HG02610 (cell line): ENCODE measurements around the gene HEBP2.
A peak's percentile ranks its signal among the peaks of the same experiment; 100 is the strongest.
"Not testable (repeated sequence)": the region's sequence is repeated elsewhere in the genome, so short reads cannot be mapped to it uniquely, and the experiment has no call there.

Source experiments
- ATAC-seq: cut with Tn5 transposase; IDR thresholded peaks from one replicate; pipeline ENCODE4 v1.9.1; 2021; ENCODE audit warnings: mild to moderate bottlenecking, moderate library complexity; ENCODE audit not compliant: unreplicated experiment

Gene HEBP2

DNA sequence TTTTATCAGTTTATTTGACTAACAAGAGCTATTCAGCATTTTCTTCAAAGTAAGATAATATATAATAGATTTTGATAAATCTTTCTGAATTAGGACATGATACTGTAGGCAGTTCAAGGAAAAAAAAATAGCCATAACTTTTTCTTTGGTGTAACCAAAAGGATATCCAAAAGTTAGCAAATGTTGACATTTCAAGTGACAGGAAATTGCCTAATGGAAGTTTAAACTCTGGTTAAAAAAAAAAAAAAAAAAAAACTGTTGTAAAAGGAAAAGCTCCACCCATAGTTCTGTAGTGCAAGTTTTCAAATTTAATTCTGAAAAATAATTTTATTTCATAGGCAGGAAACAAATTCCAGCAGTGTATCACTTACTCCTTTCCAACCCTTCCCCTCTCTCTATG, 18.8 kb downstream of the HEBP2 start:
- no peak for ATAC-seq

DNA sequence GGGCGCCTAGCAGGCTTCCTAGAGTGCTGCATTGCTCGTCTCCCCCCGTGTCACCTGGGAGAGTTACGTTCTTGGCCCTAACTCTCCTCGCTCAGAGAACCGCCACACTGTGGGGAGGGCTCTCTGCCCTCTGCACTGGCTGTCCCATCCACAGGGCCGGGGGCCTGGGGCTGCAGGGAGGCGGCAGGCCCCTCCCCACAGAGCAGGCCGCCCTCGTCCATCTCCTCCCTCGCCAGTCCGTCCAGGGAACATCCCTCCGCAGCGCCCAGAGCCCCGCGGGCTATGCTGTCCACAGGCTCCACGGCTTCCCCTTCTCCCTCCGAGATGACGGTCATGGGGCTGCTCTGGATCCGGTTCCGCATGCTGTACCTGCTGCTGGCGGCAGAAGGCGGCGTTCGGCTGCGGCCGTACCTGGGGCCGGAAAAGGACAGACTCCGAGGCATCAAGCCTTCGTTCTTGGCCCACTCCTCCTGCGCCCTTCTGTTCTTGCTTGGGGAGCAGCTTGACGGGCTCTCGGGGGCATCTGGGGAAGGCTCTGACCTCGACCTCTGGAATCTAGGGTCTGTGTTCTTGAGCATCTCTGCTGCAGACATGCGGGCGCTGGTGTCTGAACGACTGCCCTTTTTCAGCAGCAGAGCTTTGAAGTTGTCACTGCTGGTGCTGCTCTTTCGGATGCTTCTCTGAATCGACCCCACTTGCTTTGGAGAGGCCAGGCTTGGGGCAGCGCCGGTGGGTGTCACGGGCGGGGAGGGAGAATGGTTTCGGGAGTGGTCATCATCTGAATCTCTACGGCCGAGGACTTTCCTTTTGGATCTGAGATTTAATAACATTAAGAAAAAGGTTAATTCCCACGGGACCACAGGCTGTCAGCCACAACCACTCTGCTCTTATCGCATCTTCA, 20.2 kb downstream of the HEBP2 start:
- ATAC-seq: no peak

- not testable (repeated sequence) for ATAC-seq
Measured at GRCh38 chr6:138425256-138425655, 21.2 kb downstream of the HEBP2 start.

DNA sequence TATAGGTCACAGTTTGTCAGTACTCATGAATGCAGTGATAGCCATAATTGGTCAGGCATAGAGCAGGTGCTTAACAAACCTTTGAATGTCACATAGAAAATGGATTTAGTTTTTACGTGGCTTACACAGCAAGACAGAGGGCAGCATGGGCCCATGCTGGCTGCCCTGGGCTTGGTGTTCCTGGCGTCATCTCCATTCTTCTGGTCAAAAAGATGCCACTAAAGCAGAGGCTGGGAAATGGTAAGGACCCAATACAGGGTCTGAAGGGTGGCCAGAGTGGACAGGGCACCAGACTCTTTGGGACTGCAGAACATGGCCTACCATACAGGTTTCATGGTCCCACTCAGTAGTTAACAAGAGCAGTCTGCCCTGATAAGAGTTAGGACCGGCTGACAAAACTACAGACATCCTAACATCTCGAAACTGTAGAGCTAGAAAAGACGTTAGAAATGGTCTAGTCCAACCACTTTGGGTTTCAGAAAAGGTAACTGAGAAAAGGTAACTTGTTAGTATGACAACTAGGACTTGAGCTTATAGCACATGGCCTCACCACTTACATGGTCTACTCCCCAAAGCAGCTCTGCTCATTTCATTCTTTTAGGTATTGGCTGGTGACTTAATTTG, 22.6 kb downstream of the HEBP2 start:
- ATAC-seq: no peak

DNA sequence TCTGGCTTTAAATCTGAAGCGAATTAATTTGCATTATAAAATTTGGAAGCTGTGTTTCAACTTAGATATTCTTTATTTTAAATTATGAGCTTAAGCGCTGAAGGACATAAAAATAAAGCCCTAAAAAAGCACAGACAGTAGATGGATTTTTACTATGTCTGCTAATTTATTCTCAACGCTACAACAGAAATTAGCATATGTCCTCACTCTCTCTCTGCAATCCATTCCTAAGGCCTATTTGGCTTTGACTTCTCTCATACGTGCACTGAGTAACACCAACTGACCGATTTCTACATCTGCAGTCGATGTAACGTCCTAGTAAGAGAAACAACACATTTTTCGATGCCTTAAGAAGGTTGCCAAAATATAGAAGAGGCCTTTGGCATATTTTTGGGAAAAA, 23.7 kb downstream of the HEBP2 start:
- ATAC-seq: no peak

- no peak for ATAC-seq
Measured at GRCh38 chr6:138428944-138429598, 25.0 kb downstream of the HEBP2 start.

- no peak for ATAC-seq
Measured at GRCh38 chr6:138429761-138430160, 25.7 kb downstream of the HEBP2 start.

- ATAC-seq: no peak
Measured at GRCh38 chr6:138430361-138431145, 26.5 kb downstream of the HEBP2 start.

- no peak for ATAC-seq
Measured at GRCh38 chr6:138431256-138432062, 27.4 kb downstream of the HEBP2 start.

GRCh38 chr6:138432063-138432356, 28.0 kb downstream of the HEBP2 start:
- ATAC-seq: no peak

DNA sequence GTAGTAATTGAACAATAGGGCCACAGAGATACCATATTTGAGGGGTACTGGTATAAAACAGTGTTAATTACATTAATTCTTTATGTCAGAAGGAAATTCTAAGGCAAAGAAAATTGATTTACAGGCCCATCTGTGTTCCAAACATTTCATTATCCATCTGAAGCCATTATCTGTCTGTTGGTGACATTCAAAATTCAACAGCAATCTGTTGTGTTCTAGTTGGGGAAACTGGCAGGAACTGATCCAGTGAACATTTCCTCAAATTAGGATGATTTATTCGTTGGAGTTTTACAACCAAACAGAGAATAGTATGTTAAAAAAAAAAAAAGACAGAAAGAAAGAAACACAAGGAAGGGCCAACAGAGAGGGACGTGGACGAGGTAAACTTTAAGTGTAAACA, 30.1 kb downstream of the HEBP2 start:
- ATAC-seq: no peak

DNA sequence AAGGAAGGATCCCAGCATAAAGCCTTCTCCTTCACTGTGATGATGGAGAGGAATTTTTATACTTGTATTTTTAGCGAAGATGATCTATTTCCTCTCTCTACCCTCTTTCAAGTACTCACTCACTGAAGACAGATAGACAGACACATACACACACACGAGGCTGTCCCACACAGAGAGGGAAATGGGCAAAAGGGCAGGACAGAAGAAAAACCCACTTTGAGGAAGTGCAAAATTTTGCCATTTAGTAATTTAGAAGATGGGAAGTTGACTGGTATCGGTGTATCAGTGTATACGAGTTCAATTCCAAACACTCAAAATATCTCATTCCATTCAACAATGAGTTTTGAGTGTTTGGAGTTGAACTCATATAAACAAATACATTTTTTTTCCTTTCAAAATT, 30.9 kb downstream of the HEBP2 start:
- ATAC-seq: no peak

DNA sequence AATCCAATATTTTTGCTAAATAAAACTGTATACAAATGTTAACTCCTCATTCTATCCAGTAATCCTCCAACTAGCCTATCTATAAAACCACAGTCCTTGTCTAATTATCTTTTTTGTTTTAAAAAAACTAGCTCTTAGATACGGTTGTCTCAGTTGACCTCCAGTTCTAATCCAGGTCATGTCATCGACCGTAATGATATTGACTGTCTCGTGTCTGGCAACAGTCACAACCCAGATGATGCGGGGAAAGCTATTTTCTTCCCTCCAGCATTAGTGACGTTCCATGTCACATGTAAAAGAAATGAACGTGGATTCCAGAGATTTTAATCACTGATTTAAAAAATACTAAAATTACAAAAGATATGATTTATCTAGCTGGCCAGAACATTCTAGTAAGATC, 35.5 kb downstream of the HEBP2 start:
- ATAC-seq: no peak

DNA sequence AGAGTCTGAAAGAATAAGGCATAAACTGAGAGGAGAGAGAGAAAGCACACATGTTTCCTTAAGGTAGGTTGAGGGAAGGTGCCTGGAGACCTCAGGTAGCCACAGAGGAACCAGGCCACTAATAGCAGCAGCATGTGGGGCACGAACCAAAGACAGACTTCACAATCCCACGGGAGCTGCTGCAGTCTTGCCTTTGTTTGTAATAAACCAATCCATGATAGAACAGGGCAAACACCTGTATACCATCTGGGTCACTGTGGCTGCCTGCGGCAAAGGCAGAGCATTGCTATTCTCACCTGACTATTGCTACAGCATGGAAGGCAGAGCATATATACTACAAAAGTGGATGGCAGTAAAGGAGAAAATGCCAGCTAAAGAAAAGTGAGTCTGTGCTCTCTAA, 36.3 kb downstream of the HEBP2 start:
- no peak for ATAC-seq

- no peak for ATAC-seq
Measured at GRCh38 chr6:138440758-138441357, 36.8 kb downstream of the HEBP2 start.

- no peak for ATAC-seq
Measured at GRCh38 chr6:138441965-138442364, 37.9 kb downstream of the HEBP2 start.

- ATAC-seq: no peak
Measured at GRCh38 chr6:138442663-138443062, 38.6 kb downstream of the HEBP2 start.

GRCh38 chr6:138443979-138444378, 40.0 kb downstream of the HEBP2 start:
- ATAC-seq: no peak

DNA sequence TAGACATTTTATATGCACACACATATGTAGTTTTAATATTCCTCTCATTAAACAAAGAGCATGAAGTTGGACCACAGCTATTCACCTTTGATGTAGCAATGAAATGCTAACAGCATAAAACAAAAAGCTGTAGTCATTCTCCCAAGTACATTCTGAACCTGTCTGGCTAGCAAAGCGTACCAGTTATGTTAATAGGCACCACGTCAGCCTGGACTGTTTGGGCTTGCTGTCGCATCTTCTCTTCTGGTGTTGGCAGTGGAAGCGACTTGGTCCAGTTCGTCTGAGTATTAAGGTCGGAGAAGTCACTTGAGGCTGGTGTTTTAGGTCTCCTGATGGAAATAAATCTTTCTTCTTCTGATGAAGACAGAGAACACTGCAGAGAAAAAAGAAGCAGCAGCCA, 42.8 kb downstream of the HEBP2 start:
- no peak for ATAC-seq

DNA sequence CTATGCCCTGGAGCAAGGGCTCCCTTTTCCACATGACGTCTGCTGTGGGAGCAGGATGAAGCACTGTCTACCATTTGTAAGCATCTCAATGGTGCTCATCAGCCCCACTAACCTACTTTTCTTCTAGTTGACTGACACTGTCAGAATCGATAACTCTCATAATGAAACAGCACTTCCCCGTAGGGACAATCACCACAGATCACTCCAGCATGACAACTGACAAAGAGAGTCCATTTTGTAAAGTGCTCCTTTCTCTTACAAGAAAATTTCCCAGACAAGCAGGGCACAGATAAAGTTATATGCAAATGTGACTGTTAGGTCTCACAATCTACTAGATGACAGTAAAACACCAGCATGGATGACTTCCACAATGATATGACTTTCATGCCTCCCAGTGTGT, 46.4 kb downstream of the HEBP2 start:
- peak; percentile 66 for ATAC-seq
